ENCODE results near the gene CCL26. TPM values are rescaled to one million over a fixed set of nuclear protein-coding genes. Genes with fewer than 3 reads are reported as not detected.
A peak's percentile ranks its signal among the peaks of the same experiment; 100 is the strongest.

The CCL26 gene
- total and polyA plus RNA-seq, 2 of the 13 experiments (the other 11 are each of a cell fraction or from before 2014, with no cell fraction given) = 0.16 TPM; not detected in 1

DNA sequence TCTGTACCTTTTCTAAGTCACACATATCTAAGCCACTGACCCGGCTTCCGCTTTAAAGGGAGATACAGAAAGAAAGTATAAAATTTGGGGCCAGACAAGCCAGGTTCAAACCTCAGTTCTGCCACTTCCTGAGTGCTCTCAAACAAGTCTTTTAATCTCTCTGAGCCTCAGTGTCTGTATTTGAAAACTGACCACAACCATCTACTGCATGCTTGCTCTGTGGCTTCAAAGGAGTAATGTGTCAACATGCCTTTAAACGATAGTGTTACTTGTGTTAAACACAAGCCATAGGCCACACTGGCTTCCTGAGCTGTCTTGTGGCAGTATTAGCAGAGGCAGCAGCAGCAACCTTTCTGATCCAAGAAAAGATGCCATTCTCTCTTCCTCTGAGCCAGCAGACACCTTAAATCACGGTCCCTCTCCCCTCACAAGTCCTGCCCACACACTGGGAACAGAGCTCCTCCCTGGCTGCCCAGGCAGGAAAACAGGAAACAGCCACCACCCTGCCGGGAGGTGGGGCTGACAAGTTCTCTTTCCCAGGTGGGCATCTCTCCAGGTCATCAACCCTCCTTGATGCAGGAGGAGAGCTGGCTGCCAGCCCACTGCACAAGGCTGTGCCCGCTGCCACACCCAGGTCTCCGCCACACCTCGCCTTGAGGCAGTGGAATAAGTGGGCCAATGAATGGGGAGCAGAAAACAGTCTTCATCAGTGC is 44.0 kb downstream of the CCL26 start (continued):
- TF ChIP-seq ZBTB40 (IDR thresholded peaks at IDR 0.05) (no peak), ZBTB40 (CRISPR knock-in tag; IDR thresholded peaks at IDR 0.05) (no peak), ZBTB43 (CRISPR knock-in tag; conservative IDR thresholded peaks at IDR 0.05) (peak; percentile 61; the same call in 1 of the 2 replicates), MYNN (CRISPR knock-in tag; IDR thresholded peaks at IDR 0.05; ENCODE audit: low read depth) (no peak), TBX3 (IDR thresholded peaks at IDR 0.05; ENCODE audit: borderline replicate concordance) (peak; percentile 68; the same call in 1 of the 2 replicates), ZNF850 (CRISPR knock-in tag; conservative IDR thresholded peaks at IDR 0.05) (no peak), EHMT2 (IDR thresholded peaks at IDR 0.05; ENCODE audit: borderline replicate concordance, low read depth, low read length) (no peak), ZNF256 (CRISPR knock-in tag; conservative IDR thresholded peaks at IDR 0.05) (no peak), SMARCC2 (IDR thresholded peaks at IDR 0.05) (no peak), HIC2 (CRISPR knock-in tag; IDR thresholded peaks at IDR 0.05; ENCODE audit: low read depth) (peak; percentile 80; the same call in 1 of the 2 replicates), ZNF205 (CRISPR knock-in tag; IDR thresholded peaks at IDR 0.05) (0 out of 2 replicates have a peak, but pooled peaks have one; percentile 56)
- TF ChIP-seq, protein P1, sequence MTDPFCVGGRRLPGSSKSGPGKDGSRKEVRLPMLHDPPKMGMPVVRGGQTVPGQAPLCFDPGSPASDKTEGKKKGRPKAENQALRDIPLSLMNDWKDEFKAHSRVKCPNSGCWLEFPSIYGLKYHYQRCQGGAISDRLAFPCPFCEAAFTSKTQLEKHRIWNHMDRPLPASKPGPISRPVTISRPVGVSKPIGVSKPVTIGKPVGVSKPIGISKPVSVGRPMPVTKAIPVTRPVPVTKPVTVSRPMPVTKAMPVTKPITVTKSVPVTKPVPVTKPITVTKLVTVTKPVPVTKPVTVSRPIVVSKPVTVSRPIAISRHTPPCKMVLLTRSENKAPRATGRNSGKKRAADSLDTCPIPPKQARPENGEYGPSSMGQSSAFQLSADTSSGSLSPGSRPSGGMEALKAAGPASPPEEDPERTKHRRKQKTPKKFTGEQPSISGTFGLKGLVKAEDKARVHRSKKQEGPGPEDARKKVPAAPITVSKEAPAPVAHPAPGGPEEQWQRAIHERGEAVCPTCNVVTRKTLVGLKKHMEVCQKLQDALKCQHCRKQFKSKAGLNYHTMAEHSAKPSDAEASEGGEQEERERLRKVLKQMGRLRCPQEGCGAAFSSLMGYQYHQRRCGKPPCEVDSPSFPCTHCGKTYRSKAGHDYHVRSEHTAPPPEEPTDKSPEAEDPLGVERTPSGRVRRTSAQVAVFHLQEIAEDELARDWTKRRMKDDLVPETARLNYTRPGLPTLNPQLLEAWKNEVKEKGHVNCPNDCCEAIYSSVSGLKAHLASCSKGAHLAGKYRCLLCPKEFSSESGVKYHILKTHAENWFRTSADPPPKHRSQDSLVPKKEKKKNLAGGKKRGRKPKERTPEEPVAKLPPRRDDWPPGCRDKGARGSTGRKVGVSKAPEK (CRISPR knock-in tag; IDR thresholded peaks at IDR 0.05; ENCODE audit: borderline replicate concordance) = no peak

Data from HepG2 (cell line).